KBM-7 (cell line): ENCODE results near the gene REXO5.

Experiments used
- DNase-seq: peaks from one replicate; pipeline ENCODE4 v3.0.0-alpha.2; 2015
- in situ Hi-C: fragments of 300-500 bp; cut with MboI; formaldehyde crosslinking; loops from 2 replicates; pipeline ENCODE4 v1.14.3; 2020; ENCODE audit warnings: low sequenced_read_pairs, low pct_unique_long_range_greater_than_20kb, mixed read lengths

Gene REXO5

GRCh38 chr16:20866145-20866772 is 59.9 kb downstream of the REXO5 start:
- in situ Hi-C loops: no loop called here
- DNase-seq: peak; percentile 69

- in situ Hi-C loops: no loop called here
- no peak for DNase-seq
Measured at GRCh38 chr16:20866801-20867200, 60.5 kb downstream of the REXO5 start.

- no peak for DNase-seq
Measured at GRCh38 chr16:20867585-20867984, 61.3 kb downstream of the REXO5 start.

GRCh38 chr16:20868890-20869289 is 62.6 kb downstream of the REXO5 start:
- DNase-seq: no peak

More at GRCh38 chr16:20867585-20867984, 61.3 kb downstream of the REXO5 start:
- in situ Hi-C loops: no loop called here

GRCh38 chr16:20870122-20870820 is 63.9 kb downstream of the REXO5 start:
- peak; percentile 58 for DNase-seq
- in situ Hi-C loops: no loop called here

More at GRCh38 chr16:20868890-20869289, 62.6 kb downstream of the REXO5 start:
- in situ Hi-C loops: no loop called here

GRCh38 chr16:20871258-20871657 is 64.9 kb downstream of the REXO5 start:
- DNase-seq: no peak
- in situ Hi-C loops: no loop called here

GRCh38 chr16:20871941-20872815 is 65.9 kb downstream of the REXO5 start:
- DNase-seq: no peak
- in situ Hi-C loops: no loop called here

- no peak for DNase-seq
- in situ Hi-C loops: no loop called here
Measured at GRCh38 chr16:20873331-20873730, 67.0 kb downstream of the REXO5 start.

- in situ Hi-C loops: no loop called here
- no peak for DNase-seq
Measured at GRCh38 chr16:20874088-20874581, 67.8 kb downstream of the REXO5 start.

GRCh38 chr16:20875355-20875650 is 69.0 kb downstream of the REXO5 start:
- in situ Hi-C loops: no loop called here
- no peak for DNase-seq

GRCh38 chr16:20878682-20879147 is 72.4 kb downstream of the REXO5 start:
- no peak for DNase-seq
- in situ Hi-C loops: no loop called here

- in situ Hi-C loops: no loop called here
- no peak for DNase-seq
Measured at GRCh38 chr16:20879175-20880040, 73.1 kb downstream of the REXO5 start.

- DNase-seq: no peak
- in situ Hi-C loops: no loop called here
Measured at GRCh38 chr16:20880867-20881502, 74.7 kb downstream of the REXO5 start.

- in situ Hi-C loops: no loop called here
- no peak for DNase-seq
Measured at GRCh38 chr16:20881503-20881878, 75.2 kb downstream of the REXO5 start.

- in situ Hi-C loops: no loop called here
- DNase-seq: no peak
Measured at GRCh38 chr16:20883554-20884239, 77.4 kb downstream of the REXO5 start.

GRCh38 chr16:20884240-20884556 is 77.9 kb downstream of the REXO5 start:
- in situ Hi-C loops: no loop called here
- DNase-seq: no peak

- in situ Hi-C loops: no loop called here
- DNase-seq: no peak
Measured at GRCh38 chr16:20886320-20886719, 80.0 kb downstream of the REXO5 start.

- no peak for DNase-seq
- in situ Hi-C loops: no loop called here
Measured at GRCh38 chr16:20887207-20887606, 80.9 kb downstream of the REXO5 start.
